HG02852 (cell line): ENCODE data around the gene GRB10.

Source experiments
- ATAC-seq: cut with Tn5 transposase; IDR thresholded peaks from one replicate; pipeline ENCODE4 v1.9.1; 2021; ENCODE audit warnings: mild to moderate bottlenecking, moderate library complexity; ENCODE audit not compliant: unreplicated experiment

GRB10 gene

DNA sequence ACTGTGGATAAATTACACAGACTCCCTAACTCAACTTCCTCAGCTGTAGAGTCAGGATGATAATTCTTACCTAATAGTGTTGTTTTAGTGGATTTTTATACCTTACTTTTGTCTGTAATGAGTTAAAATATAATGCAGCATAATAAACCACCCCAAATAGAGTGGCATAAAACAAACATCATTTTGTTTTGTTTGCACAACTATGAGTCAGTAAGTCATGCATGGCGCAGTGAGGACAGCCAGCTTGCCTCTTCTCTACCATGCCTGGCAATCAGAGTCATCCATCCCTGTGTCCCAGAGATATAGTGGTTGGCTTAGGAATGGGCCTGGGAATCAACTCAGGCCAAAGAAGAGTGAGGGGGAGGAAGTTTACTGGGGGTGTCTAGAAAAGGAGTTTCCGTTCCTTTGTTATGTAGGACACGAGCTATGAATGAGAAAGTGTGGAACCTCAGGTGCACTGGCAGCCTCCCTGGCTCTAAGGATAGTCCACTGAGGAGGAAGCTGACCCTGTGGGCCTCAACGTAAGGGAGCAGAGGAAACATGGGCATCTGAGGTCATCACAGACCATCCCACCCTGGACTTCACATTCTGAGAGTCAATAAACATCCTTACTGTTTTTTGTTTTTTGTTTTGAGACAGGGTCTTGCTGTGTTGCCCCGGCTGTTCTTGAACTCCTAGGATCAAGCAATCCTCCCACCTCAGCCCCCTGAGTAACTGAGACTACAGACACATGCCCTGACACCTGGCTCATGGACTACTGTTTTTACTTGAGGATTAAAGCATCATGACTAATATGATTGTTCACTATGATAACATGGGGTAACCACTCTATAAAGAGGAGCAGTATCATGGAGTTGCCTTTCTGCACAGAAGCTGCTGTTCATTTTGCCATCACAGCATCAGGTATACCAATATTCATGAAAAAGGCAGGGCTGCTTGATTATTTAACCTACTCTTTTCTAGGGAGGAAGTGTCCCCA is 21.0 kb upstream of the GRB10 start:
- no peak for ATAC-seq

DNA sequence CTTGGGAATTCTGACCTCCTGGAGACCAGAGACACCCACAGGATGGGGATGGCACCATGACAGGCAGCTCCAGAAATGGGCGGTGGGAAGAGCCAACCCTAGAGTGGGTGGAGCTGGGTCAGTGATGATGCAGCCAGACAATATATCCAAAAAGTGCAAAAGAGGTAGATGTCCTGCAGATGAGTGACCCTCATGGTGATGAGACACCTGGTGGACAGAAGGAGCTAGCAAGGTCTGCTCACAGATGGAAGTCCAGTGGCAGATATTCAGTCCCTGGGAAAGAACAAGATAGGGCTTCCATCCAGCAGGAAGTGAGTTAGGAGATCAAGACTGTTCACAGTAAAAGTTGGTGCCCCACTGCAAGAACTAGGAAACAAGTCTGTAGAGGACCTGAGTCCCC is 19.2 kb upstream of the GRB10 start:
- ATAC-seq: no peak

- ATAC-seq: no peak
Measured at GRCh38 chr7:50799873-50800272, 17.2 kb upstream of the GRB10 start.

- no peak for ATAC-seq
Measured at GRCh38 chr7:50798126-50798525, 15.4 kb upstream of the GRB10 start.

DNA sequence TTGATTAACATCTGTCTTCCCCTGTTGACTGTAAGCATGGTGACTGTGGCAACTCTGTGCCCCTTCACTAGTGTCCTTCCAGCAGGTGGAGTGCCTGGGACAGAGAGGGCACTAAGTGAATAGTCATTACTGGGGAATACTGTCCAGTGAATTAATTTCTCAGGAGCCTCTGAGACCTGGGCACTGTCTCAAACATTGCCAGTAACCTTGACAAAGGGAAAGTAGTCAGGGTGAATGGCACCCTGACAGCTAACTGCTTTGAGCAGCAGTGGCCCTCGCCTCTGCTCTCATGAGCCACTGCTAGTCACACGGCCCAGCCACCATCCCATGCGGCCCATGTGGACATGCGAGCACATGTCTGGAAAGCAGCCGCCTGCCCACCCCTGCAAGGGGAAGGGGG is 13.1 kb upstream of the GRB10 start:
- ATAC-seq: no peak

GRCh38 chr7:50795253-50795652 is 12.6 kb upstream of the GRB10 start:
- ATAC-seq: no peak

DNA sequence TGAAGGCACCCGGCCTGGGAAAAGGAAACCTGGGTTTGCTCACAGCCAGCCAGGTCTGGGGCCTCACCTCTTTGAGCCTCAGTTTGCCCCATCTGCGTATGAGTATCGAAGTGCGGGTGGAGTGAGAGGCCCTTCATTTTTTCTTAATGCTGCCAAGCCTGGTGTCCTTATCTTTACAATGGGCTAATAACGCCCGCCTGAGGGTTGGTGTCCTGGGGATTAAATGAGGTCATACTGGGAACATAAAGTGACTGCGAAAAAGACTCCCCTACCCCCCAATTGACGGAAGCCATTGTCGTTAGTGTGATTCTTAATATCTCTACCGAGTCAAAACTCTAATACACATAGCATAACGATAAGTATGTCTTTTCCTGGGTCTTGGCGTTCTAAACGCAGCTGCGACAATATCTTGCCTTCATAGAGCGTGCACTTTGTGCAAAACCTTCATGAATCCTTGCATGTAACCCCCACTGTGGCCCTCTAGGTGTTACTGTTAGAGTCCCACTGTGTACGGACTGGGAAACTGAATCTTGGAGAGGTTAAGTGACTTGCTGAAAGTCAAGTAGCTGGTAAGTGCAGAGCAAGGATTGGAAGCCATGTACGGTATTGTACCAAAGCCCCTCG is 11.4 kb upstream of the GRB10 start:
- no peak for ATAC-seq

GRCh38 chr7:50793120-50793946 is 10.6 kb upstream of the GRB10 start:
- no peak for ATAC-seq

DNA sequence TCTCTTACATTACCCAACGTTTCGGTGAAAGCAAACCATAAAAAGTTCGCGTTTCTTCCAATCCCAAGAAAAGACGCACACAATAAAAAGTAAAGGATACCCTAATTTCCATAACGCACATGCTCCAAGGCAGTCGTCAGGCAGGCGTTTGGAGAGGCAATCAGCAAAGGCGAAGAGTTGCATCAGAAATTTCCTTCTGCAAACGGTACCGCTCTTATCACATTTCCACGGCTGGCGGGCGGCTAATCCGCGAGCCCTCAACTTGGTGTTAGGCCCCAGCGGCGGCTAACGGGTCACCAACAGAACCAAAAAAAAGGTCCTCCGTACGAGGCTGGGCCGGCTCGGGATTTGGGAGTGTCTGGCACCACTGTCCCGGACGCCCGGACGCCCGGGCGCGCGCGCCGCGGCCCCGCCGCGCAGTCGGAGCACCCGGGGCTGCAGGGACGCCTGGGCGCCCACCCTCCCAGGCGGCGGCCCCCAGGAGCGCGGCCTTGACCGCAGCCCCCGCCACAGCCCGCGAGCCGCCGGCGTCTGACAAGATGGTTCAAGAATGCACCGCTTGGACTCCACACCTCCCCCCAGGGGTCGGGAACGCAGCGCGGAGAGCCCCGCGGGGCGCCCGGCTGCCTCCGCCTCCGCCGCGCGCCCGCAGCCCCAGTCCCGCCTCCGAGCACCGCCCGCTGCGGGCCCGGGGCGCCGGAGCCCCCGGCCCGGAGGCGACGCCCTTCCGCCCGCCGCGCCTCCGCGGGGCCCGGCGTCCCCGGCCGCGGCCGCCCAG is 9.8 kb upstream of the GRB10 start:
- ATAC-seq: no peak

GRCh38 chr7:50791938-50792341 is 9.2 kb upstream of the GRB10 start:
- ATAC-seq: no peak

GRCh38 chr7:50791363-50791937 is 8.8 kb upstream of the GRB10 start:
- ATAC-seq: no peak

DNA sequence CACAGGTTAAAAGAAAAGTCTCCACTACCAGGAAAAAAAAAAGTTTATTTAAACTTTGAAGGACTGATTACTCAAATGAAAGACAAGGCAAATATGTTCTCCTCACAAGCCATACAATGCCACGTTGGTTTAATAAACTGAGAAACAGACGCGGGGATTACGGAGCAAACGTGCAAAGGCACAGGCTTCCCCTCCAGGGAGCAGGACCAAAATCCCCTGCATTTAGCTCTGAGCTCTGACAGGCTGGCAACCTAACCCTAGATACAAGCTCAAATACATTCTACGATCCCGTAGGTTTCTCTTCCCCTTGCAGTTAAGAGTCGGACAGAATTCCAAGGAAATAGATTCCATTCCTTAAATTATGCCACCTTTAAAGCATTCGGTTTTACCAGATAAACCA is 7.7 kb upstream of the GRB10 start:
- no peak for ATAC-seq

- no peak for ATAC-seq
Measured at GRCh38 chr7:50788382-50788781, 5.7 kb upstream of the GRB10 start.

- ATAC-seq: no peak
Measured at GRCh38 chr7:50787825-50788224, 5.1 kb upstream of the GRB10 start.

DNA sequence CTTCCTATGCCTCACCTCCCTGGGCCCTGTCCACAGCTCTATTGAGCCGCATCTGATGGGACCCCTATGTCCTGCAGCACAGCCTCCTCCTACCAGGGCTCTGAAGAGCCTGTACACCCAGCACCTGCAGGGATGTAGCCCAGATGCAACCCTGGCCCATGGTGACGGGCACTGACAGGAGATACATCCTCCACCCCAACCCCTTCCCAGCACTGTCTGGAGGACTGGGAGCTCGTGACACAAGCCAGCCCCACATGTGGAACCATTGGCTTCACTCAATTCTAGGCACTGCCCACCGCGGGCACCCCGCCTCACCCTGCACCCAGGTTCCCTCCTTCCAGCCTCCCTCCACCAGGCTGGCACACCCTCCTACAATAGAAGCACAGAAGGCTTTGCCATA is 2.6 kb upstream of the GRB10 start:
- ATAC-seq: no peak

GRCh38 chr7:50783801-50784507 is 1.3 kb upstream of the GRB10 start:
- ATAC-seq: no peak

- ATAC-seq: no peak
Measured at GRCh38 chr7:50783303-50783702, 607 bp upstream of the GRB10 start.

DNA sequence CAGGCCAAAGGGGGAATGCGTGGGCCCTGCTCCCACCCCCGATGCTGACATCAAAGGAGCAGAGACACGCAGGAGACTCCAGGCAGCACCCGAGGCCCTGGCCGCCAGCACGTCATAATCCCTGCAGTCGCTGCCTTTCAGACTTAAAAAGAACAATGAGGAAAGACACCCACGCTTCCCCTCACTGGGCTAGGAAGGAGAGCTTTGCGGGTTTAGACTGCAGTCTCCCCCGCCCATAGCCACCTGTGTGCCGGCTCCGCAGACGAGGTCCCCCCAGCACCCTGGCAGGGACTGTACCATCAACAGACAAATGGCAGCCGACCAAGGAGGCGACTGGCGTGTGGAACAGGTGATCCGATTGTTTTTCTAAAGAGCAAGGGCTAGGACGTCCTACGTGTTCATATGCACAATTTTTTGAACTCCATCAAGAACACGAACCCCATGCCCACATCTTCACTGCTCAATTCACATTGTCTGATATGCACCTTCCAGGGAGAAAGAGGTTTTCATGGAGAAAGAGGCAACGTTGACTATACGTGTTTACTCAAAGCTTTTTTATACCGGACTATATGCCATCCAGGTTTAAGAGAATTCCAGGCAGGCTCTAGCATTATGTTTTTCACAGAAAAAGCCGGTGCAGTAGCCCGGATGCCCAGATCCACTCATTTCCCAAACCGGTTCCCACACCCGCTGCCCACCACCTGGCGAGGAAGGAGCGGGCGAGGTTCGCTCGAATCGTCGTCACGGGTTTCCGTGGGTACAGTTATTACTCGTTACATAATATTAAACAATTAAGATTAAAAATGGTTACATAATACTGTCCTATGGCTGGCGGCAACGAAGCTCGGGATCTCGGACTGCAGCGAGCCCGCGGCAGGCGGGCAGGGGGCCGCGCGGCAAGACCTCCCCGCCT is 1.1 kb downstream of the GRB10 start:
- ATAC-seq: no peak

DNA sequence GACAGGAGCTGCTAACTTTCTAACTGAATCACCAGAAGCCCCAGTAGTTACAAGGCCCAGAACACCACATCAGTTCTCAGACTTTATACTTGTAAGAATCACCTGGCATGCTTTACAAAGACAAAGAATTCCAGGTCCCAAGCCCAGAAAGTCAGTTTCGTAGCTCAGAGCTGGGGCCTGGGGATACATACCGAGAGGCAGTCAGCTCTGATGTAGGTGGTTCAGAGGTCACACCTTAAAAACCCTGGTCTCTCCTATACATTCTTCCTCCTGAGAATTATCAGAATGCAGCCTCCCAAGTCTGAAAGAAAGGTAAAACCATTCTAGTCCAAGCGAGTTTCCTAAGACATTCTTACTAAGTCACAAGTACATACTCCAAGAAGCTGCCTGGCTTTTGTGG is 2.3 kb downstream of the GRB10 start:
- no peak for ATAC-seq
